ENCODE data around the gene PANK4. TPM values are rescaled to one million over a fixed set of nuclear protein-coding genes. Genes with fewer than 3 reads are reported as not detected.

The PANK4 gene
- total RNA-seq, 1 experiment from 2014 or later: 24.4 TPM

DNA sequence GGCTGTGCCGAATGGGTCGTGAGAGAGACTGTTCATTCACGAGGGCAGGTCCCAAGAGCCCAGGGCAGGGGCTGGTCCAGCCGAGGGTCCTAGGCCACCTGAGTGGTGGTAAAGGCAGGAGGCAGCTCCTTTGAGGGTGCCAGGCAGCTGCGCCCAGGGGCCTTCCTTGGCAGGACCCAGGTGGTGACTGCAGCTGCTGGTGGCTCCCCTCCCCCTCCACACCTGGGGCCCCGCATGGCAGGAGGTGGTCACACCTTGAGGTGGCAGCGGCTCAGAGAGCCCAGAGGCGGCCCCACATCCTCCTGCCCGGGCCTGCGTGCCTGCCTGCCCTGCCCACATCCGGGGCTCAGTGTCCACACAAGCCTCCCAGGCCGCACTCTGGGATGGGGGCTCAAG lies 60.1 kb downstream of the PANK4 start:
- Mint-ChIP-seq H3K4me3 (ENCODE audit: low read depth, unreplicated experiment) (no peak overlapping the region), H3K9me3 (ENCODE audit: low read depth, unreplicated experiment) (no peaks in the 10 kb centered on the region), H3K27ac (ENCODE audit: unreplicated experiment) (no peak overlapping the region), H3K36me3 (ENCODE audit: insufficient read depth, unreplicated experiment) (no peaks in the 10 kb centered on the region), H3K4me1 (ENCODE audit: low read depth, unreplicated experiment) (no peaks in the 10 kb centered on the region), H3K27me3 (ENCODE audit: unreplicated experiment) (peaks cover 64% of the 10 kb centered on the region)
- TF ChIP-seq, protein P1, sequence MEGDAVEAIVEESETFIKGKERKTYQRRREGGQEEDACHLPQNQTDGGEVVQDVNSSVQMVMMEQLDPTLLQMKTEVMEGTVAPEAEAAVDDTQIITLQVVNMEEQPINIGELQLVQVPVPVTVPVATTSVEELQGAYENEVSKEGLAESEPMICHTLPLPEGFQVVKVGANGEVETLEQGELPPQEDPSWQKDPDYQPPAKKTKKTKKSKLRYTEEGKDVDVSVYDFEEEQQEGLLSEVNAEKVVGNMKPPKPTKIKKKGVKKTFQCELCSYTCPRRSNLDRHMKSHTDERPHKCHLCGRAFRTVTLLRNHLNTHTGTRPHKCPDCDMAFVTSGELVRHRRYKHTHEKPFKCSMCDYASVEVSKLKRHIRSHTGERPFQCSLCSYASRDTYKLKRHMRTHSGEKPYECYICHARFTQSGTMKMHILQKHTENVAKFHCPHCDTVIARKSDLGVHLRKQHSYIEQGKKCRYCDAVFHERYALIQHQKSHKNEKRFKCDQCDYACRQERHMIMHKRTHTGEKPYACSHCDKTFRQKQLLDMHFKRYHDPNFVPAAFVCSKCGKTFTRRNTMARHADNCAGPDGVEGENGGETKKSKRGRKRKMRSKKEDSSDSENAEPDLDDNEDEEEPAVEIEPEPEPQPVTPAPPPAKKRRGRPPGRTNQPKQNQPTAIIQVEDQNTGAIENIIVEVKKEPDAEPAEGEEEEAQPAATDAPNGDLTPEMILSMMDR (IDR thresholded peaks at IDR 0.05; ENCODE audit: unreplicated experiment): no peak
- CTCF ChIA-PET: no interaction called here
- BruUV-seq (replicated peaks): no TSS peak
- intact Hi-C loops (cut with micrococcal nuclease; ENCODE audit: unreplicated experiment): no loop called here
- DNase-seq: no peak

DNA sequence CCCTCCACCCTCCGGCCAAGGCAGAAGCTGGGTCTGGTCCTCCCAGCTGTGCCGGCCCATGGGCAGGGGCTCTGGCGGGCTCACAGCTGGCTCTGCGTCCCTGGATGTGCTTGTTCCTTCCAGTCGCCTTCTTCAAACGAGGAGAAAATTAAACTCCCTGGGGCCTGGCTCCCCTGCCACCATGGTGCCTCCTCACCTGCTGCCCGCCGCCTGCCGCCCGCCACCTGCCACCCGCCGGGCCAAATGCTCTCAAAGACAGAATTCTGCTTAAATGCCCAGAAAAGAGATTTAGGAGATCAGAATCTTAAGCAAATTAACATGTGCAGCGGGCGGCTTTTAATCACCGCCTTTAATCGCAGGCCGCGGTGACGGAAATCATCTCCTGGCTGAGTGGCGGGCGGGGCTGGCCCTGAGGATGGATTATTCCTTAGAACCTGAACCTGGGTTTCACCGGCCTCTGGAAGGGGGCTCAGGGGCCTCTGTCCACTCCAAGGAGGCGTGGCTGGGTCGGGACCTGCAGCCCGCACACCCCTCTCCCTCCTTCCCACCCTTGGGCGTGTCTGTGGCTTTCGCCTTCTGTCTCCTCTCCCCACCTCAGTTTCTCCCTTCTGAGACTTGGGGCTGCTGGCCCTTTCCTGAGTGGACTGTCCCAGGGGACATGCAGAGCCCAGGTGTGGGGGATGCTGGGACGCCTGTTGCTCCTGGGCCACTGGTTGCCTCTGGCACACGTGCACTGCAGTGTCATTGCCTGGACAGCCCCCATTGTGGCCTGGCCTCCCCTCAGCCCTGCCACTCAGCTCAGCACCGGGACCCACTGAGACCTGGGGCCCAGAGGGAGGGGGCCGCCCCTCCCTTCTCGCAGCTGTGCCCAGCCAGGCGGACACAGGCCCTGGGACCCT lies 60.8 kb downstream of the PANK4 start:
- Mint-ChIP-seq H3K36me3 (ENCODE audit: insufficient read depth, unreplicated experiment) (no peaks in the 10 kb centered on the region), H3K9me3 (ENCODE audit: low read depth, unreplicated experiment) (no peaks in the 10 kb centered on the region), H3K4me1 (ENCODE audit: low read depth, unreplicated experiment) (no peaks in the 10 kb centered on the region), H3K4me3 (ENCODE audit: low read depth, unreplicated experiment) (no peak overlapping the region), H3K27ac (ENCODE audit: unreplicated experiment) (no peak overlapping the region), H3K27me3 (ENCODE audit: unreplicated experiment) (peaks cover 58% of the 10 kb centered on the region)
- no peak for DNase-seq
- CTCF ChIA-PET: no interaction called here
- intact Hi-C loops (cut with micrococcal nuclease; ENCODE audit: unreplicated experiment): no loop called here
- no TSS peak for BruUV-seq (replicated peaks)
- TF ChIP-seq, protein P1 (IDR thresholded peaks at IDR 0.05; ENCODE audit: unreplicated experiment): no peak

DNA sequence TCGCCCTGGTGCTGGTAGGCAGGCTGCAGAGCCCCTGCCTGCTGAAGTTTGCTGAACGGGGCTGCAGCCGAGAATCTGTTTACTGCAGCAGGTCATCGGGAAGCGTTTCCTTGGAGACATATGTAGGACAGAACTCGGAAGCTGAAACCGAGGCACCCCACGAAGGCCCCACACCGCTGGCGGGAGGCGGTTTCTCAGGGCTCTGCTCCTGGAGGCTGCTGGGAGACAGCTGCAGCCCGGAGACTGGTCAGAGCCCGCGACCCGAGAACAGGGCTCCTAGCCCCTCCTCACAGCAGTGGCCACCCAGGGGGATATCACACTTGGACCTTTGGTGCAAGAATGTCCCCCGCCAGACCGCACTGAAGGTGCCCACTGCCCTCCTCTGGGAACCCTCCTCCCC lies 63.0 kb downstream of the PANK4 start:
- H3K27ac Mint-ChIP-seq (ENCODE audit: unreplicated experiment): no peak overlapping the region
- no peaks in the 10 kb centered on the region for H3K4me1 Mint-ChIP-seq (ENCODE audit: low read depth, unreplicated experiment)
- intact Hi-C loops (cut with micrococcal nuclease; ENCODE audit: unreplicated experiment): no loop called here
- no peak for DNase-seq
- H3K9me3 Mint-ChIP-seq (ENCODE audit: low read depth, unreplicated experiment): no peaks in the 10 kb centered on the region
- TF ChIP-seq, protein P1 (IDR thresholded peaks at IDR 0.05; ENCODE audit: unreplicated experiment): no peak
- H3K4me3 Mint-ChIP-seq (ENCODE audit: low read depth, unreplicated experiment): no peak overlapping the region
- H3K36me3 Mint-ChIP-seq (ENCODE audit: insufficient read depth, unreplicated experiment): no peaks in the 10 kb centered on the region
- peaks cover 46% of the 10 kb centered on the region for H3K27me3 Mint-ChIP-seq (ENCODE audit: unreplicated experiment)
- CTCF ChIA-PET: no interaction called here
- BruUV-seq (replicated peaks): no TSS peak

DNA sequence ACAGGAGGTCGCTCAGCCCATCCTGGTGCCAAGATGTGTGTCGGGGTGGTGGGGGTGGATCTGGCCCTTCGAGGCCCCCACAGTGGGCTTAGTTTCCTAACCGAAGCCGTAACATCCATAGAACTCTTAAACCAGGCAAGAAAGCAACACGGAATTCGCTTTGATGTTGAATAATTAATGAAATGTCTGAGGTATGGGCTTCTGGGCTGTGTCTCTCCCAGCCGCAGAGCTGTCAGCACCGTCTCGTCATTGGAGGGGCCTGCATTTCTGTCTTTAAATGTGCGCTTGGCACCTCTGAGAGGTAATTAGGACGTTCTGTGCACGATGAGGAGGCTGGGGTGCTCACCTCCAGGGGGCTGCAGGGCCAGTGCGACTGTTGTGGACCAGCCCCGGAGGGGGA lies 63.6 kb downstream of the PANK4 start:
- CTCF ChIA-PET: no interaction called here
- TF ChIP-seq, protein P1 (IDR thresholded peaks at IDR 0.05; ENCODE audit: unreplicated experiment): no peak
- no peak overlapping the region for H3K27ac Mint-ChIP-seq (ENCODE audit: unreplicated experiment)
- H3K4me1 Mint-ChIP-seq (ENCODE audit: low read depth, unreplicated experiment): no peaks in the 10 kb centered on the region
- intact Hi-C loops (cut with micrococcal nuclease; ENCODE audit: unreplicated experiment): no loop called here
- DNase-seq: no peak
- no peak overlapping the region for H3K4me3 Mint-ChIP-seq (ENCODE audit: low read depth, unreplicated experiment)
- peaks cover 46% of the 10 kb centered on the region for H3K27me3 Mint-ChIP-seq (ENCODE audit: unreplicated experiment)
- no peaks in the 10 kb centered on the region for H3K36me3 Mint-ChIP-seq (ENCODE audit: insufficient read depth, unreplicated experiment)
- H3K9me3 Mint-ChIP-seq (ENCODE audit: low read depth, unreplicated experiment): no peaks in the 10 kb centered on the region
- no TSS peak for BruUV-seq (replicated peaks)
